Stimulated activated CD8-positive, alpha-beta memory T cell treated with anti-CD3 and anti-CD28 coated beads, Interleukin-2, amount 100 ng/mL, for 1 hour (primary cell): ENCODE data around the gene NT5E.
A peak's percentile ranks its signal among the peaks of the same experiment; 100 is the strongest.

Experiments used
- DNase-seq, 2 donors: peaks; one replicate each; pipeline ENCODE4 v3.0.0-alpha.2; 2020; ENCODE audit warnings: low read depth in 2 of 2

The NT5E gene

GRCh38 chr6:85460154-85460920, 10.5 kb downstream of the NT5E start:
- no peak for DNase-seq

GRCh38 chr6:85460921-85461797, 11.3 kb downstream of the NT5E start:
- peak in 1 of 2 donors; percentile 33 for DNase-seq

- DNase-seq: no peak
Measured at GRCh38 chr6:85461798-85462170, 11.9 kb downstream of the NT5E start.

GRCh38 chr6:85462673-85463072, 12.8 kb downstream of the NT5E start:
- DNase-seq: no peak

- no peak for DNase-seq
Measured at GRCh38 chr6:85463621-85464259, 13.9 kb downstream of the NT5E start.

- no peak for DNase-seq
Measured at GRCh38 chr6:85464260-85464644, 14.4 kb downstream of the NT5E start.

GRCh38 chr6:85464722-85465150, 14.9 kb downstream of the NT5E start:
- no peak for DNase-seq

- no peak for DNase-seq
Measured at GRCh38 chr6:85465762-85466161, 15.9 kb downstream of the NT5E start.

GRCh38 chr6:85468326-85468725, 18.4 kb downstream of the NT5E start:
- no peak for DNase-seq

GRCh38 chr6:85469276-85470022, 19.6 kb downstream of the NT5E start:
- no peak for DNase-seq

- no peak for DNase-seq
Measured at GRCh38 chr6:85470023-85470410, 20.1 kb downstream of the NT5E start.

- DNase-seq: no peak
Measured at GRCh38 chr6:85472744-85473143, 22.9 kb downstream of the NT5E start.

- DNase-seq: no peak
Measured at GRCh38 chr6:85473748-85474147, 23.9 kb downstream of the NT5E start.

GRCh38 chr6:85476532-85476931, 26.6 kb downstream of the NT5E start:
- DNase-seq: no peak

GRCh38 chr6:85479208-85479607, 29.3 kb downstream of the NT5E start:
- no peak for DNase-seq

- no peak for DNase-seq
Measured at GRCh38 chr6:85482206-85482904, 32.5 kb downstream of the NT5E start.

GRCh38 chr6:85482905-85483700, 33.2 kb downstream of the NT5E start:
- peak; percentile 69 to 71 for DNase-seq

- no peak for DNase-seq
Measured at GRCh38 chr6:85483846-85484245, 34.0 kb downstream of the NT5E start.

GRCh38 chr6:85484948-85485347, 35.1 kb downstream of the NT5E start:
- DNase-seq: no peak

GRCh38 chr6:85490516-85491248, 40.8 kb downstream of the NT5E start:
- no peak for DNase-seq
